ENCODE results near the gene P2RX3. TPM values are rescaled to one million over a fixed set of nuclear protein-coding genes. Genes with fewer than 3 reads are reported as not detected.
A peak's percentile ranks its signal among the peaks of the same experiment; 100 is the strongest.

The P2RX3 gene
- total and polyA plus RNA-seq, 2 donors (not counting 1 experiment from before 2014, with no cell fraction given) = not detected

DNA sequence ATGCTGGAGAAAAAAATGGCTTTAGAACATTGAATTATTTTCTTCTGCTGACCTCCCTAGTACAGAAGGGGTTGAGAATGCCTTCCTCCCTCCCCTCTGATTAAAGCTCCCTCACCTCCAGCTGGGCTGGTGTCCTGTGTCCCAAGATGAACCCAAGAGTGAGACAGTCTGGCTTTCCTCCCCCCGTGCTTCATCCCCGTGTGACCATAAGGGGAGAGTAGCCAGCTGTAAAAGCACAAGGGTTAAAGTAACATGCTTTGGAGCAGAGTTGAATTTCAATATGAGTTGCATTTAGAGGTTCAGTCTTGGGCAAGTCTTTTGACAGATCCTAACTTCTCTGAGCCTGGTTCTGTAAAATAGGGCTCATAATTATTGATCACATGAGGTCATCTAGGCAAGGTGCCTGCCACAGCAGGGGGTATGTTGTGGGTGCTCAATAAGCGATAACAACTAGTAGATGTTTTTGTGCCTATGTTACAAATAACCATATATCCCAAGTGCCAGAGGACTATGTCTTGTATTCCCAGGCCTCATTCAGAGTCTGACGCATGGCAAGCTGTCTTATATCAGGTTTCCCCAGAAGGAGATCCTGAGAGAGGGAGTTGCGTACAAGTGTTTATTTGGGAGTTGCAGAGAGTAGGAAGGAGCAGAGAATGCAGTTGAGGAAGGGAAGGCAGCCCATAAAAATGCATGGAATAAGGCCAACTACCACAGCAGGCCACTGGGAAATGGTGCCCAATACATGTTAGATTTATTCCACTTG, 48.2 kb downstream of the P2RX3 start:
- no peak overlapping the region for H3K27ac ChIP-seq (ENCODE audit: insufficient read depth, low read length)
- TF ChIP-seq, protein P1, sequence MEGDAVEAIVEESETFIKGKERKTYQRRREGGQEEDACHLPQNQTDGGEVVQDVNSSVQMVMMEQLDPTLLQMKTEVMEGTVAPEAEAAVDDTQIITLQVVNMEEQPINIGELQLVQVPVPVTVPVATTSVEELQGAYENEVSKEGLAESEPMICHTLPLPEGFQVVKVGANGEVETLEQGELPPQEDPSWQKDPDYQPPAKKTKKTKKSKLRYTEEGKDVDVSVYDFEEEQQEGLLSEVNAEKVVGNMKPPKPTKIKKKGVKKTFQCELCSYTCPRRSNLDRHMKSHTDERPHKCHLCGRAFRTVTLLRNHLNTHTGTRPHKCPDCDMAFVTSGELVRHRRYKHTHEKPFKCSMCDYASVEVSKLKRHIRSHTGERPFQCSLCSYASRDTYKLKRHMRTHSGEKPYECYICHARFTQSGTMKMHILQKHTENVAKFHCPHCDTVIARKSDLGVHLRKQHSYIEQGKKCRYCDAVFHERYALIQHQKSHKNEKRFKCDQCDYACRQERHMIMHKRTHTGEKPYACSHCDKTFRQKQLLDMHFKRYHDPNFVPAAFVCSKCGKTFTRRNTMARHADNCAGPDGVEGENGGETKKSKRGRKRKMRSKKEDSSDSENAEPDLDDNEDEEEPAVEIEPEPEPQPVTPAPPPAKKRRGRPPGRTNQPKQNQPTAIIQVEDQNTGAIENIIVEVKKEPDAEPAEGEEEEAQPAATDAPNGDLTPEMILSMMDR (conservative IDR thresholded peaks at IDR 0.05 in 1 of 2, IDR thresholded peaks at IDR 0.05 in 1 of 2; ENCODE audit: low read depth in 1 of 2, low read length in 2 of 2) = no peak
- TF ChIP-seq EZH2 (IDR thresholded peaks at IDR 0.05; ENCODE audit: low read length, missing control alignments) = no peak
- H3K9ac ChIP-seq (ENCODE audit: insufficient read depth, low read length) = no peak overlapping the region
- H3K36me3 ChIP-seq (ENCODE audit: control insufficient read depth, insufficient read depth, low read length) = no peaks in the 10 kb centered on the region
- no peak overlapping the region for H2AFZ ChIP-seq (ENCODE audit: low read length)
- H3K79me2 ChIP-seq (ENCODE audit: control insufficient read depth, insufficient read depth, low read length) = no peaks in the 10 kb centered on the region
- no peak overlapping the region for H3K4me2 ChIP-seq (ENCODE audit: extremely low read depth, insufficient read depth, low read length)
- no peak for DNase-seq (ENCODE audit: low read depth in 2 of 2)
- H3K4me3 ChIP-seq (replicated peaks in 1 of 4; ENCODE audit: control extremely low read depth in 1 of 4, insufficient read depth in 1 of 4, low read depth in 3 of 4, low read length in 4 of 4) = no peak overlapping the region
- H3K9me3 ChIP-seq (ENCODE audit: control insufficient read depth, insufficient read depth, low read depth, low read length) = no peaks in the 10 kb centered on the region
- H3K27me3 ChIP-seq (ENCODE audit: control insufficient read depth, insufficient read depth, low read length) = peaks cover 9% of the 10 kb centered on the region
- H4K20me1 ChIP-seq (ENCODE audit: control insufficient read depth, extremely low read depth, insufficient read depth, low read length) = no peaks in the 10 kb centered on the region
- H3K4me1 ChIP-seq (ENCODE audit: control insufficient read depth, extremely low read depth, insufficient read depth, low read length) = no peaks in the 10 kb centered on the region

DNA sequence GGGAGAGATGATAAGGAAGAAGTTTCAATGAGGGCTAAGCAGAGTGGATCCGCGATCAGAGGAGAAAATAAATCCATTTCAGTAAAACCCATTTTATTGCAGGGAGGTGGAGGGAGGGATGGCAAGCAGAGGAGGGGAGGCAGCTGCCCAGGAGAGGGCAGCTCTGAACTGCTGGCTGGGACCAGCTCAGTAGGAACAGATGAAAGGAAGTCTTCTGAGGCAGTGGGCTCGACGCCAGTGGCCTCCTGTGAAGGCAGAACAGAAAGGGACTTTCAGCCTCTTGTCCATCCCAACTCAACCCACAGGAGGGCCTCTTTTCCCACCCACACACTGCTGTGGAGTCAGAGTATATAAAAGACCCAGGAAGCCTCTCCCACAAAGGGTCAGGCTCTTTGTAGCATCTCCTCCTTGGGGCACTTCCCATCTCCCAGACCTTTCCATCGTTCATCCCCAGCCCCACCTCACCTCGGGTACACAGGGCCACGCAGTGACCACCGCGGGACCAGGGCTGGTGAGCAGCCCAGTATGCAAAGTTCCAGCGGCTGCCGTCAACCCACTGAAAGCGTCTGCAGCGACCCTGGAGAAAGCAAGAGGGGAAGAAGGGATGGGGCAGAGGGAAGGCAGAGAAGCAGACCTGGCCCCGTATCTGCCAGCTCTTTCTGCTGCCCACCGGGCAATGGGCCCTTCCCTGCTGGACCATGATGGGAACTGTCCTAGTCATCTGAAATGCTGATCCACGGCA, 49.3 kb downstream of the P2RX3 start:
- Histone ChIP-seq H3K27ac (ENCODE audit: insufficient read depth, low read length) (no peak overlapping the region), H3K79me2 (ENCODE audit: control insufficient read depth, insufficient read depth, low read length) (no peaks in the 10 kb centered on the region), H4K20me1 (ENCODE audit: control insufficient read depth, extremely low read depth, insufficient read depth, low read length) (no peaks in the 10 kb centered on the region), H3K4me2 (ENCODE audit: extremely low read depth, insufficient read depth, low read length) (no peak overlapping the region), H3K4me1 (ENCODE audit: control insufficient read depth, extremely low read depth, insufficient read depth, low read length) (no peaks in the 10 kb centered on the region), H3K9ac (ENCODE audit: insufficient read depth, low read length) (no peak overlapping the region), H3K4me3 (replicated peaks in 1 of 4; ENCODE audit: control extremely low read depth in 1 of 4, insufficient read depth in 1 of 4, low read depth in 3 of 4, low read length in 4 of 4) (no peak overlapping the region), H2AFZ (ENCODE audit: low read length) (no peak overlapping the region), H3K9me3 (ENCODE audit: control insufficient read depth, insufficient read depth, low read depth, low read length) (no peaks in the 10 kb centered on the region), H3K36me3 (ENCODE audit: control insufficient read depth, insufficient read depth, low read length) (no peaks in the 10 kb centered on the region), H3K27me3 (ENCODE audit: control insufficient read depth, insufficient read depth, low read length) (peaks cover 16% of the 10 kb centered on the region)
- TF ChIP-seq, protein P1 (conservative IDR thresholded peaks at IDR 0.05 in 1 of 2, IDR thresholded peaks at IDR 0.05 in 1 of 2; ENCODE audit: low read depth in 1 of 2, low read length in 2 of 2) = no peak
- TF ChIP-seq EZH2 (IDR thresholded peaks at IDR 0.05; ENCODE audit: low read length, missing control alignments) = no peak
- DNase-seq (ENCODE audit: low read depth in 2 of 2) = peak in 1 of 2 donors; percentile 11

DNA sequence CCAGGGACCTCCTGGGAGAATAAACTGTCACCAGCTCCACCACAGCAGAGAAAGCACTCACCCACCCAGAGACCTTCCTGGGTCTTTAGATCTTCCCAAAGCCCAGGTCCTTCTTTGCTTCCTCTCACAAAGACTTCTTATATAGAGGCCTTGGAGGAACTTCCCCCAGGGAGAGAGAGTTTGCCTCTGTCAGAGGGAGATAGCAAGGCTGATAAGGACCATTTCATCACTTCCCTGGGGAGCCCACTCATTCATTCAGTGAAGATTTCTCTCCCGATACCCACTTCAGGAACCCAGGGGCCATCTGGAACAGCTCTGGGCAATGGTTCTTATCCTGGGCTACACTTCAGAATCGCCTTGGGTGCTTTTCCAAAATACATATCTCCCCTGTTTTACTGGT, 52.4 kb downstream of the P2RX3 start, which contains the start of gene PRG2:
Gene PRG2, minus strand, starts transcription at position 116 of the 400 bp plus-strand sequence. CDS start 706 bp downstream, outside the sequence.
- no peaks in the 10 kb centered on the region for H3K4me1 ChIP-seq (ENCODE audit: control insufficient read depth, extremely low read depth, insufficient read depth, low read length)
- no peak for DNase-seq (ENCODE audit: low read depth in 2 of 2)
- H4K20me1 ChIP-seq (ENCODE audit: control insufficient read depth, extremely low read depth, insufficient read depth, low read length) = no peaks in the 10 kb centered on the region
- no peak within 1 kb of the TSS for H3K4me2 ChIP-seq (ENCODE audit: extremely low read depth, insufficient read depth, low read length)
- H3K9me3 ChIP-seq (ENCODE audit: control insufficient read depth, insufficient read depth, low read depth, low read length) = no peaks in the 10 kb centered on the region
- H3K79me2 ChIP-seq (ENCODE audit: control insufficient read depth, insufficient read depth, low read length) = no peaks in the 10 kb centered on the region
- H2AFZ ChIP-seq (ENCODE audit: low read length) = no peak within 1 kb of the TSS
- TF ChIP-seq, protein P1 (conservative IDR thresholded peaks at IDR 0.05 in 1 of 2, IDR thresholded peaks at IDR 0.05 in 1 of 2; ENCODE audit: low read depth in 1 of 2, low read length in 2 of 2) = no peak
- TF ChIP-seq EZH2 (IDR thresholded peaks at IDR 0.05; ENCODE audit: low read length, missing control alignments) = no peak
- no peak within 1 kb of the TSS for H3K9ac ChIP-seq (ENCODE audit: insufficient read depth, low read length)
- H3K27me3 ChIP-seq (ENCODE audit: control insufficient read depth, insufficient read depth, low read length) = peaks cover 18% of the 10 kb centered on the region
- no peaks in the 10 kb centered on the region for H3K36me3 ChIP-seq (ENCODE audit: control insufficient read depth, insufficient read depth, low read length)
- H3K4me3 ChIP-seq (replicated peaks in 1 of 4; ENCODE audit: control extremely low read depth in 1 of 4, insufficient read depth in 1 of 4, low read depth in 3 of 4, low read length in 4 of 4) = no peak within 1 kb of the TSS
- H3K27ac ChIP-seq (ENCODE audit: insufficient read depth, low read length) = no peak within 1 kb of the TSS

Data from fibroblast of lung (primary cell).